Stimulated activated CD4-positive, alpha-beta T cell treated with anti-CD3 and anti-CD28 coated beads, Interleukin-2, amount 100 ng/mL, for 4 hours (primary cell): ENCODE results near the gene ARHGDIG.
"Not testable (repeated sequence)": the region's sequence is repeated elsewhere in the genome, so short reads cannot be mapped to it uniquely, and the experiment has no call there.

ENCODE experiments used
- DNase-seq: peaks from one replicate; pipeline ENCODE4 v3.0.0-alpha.2; 2020; ENCODE audit warnings: low read depth

ARHGDIG gene

DNA sequence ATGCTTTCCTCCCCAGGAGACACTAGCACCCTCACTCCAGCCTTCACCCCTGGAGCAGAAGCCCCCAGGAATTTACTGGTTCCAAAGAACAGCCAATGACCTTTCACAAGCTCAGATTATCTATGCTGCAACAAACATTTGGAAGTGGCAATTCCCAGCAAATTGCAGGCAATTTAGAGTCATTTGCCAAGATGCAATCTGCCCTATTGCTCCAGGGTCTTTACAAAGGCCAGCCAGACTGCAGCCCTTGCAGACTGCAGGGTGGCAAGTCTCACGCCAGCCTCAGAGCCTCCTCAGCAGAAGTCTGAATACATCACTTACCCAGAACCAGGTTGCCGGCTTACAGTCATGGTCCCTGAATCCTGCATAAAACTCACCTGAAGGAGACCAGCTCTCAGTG lies 50.4 kb downstream of the ARHGDIG start:
- DNase-seq, result no peak

DNA sequence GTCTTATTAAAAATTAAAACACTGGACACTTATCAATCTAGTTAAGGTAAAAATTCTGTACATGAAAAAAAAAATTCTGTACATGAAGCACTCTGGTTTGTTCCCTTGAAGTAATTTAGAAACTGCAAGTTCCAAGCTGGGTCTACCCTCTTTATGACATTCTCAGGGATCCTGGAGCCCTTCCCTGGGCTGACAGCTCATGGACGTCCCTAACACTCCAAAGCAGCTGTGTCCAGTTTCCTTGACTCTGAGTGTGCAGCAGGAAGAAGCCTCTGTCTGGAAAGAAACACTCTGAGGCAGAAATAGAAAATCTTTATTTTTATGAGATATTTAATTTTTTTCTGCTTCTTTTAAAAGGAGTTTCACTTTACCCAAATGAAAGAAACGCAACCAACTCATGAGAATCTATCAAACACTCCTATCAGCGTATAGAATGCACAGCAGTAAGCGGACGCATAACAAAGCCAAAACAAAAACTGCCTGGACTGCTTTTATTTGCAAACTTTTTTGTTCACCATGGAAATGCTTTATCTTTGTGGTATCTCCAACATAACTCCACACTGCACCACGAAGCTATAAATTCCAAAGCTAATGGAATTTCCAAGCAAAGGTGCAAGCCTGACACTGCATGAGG lies 50.9 kb downstream of the ARHGDIG start:
- not testable (repeated sequence) for DNase-seq
